ENCODE data around the gene LDLRAD2. TPM values are rescaled to one million over a fixed set of nuclear protein-coding genes. Genes with fewer than 3 reads are reported as not detected.

The LDLRAD2 gene
- total RNA-seq (2022; extraction: Qiagen RNA extraction; ENCODE audit: low read depth), result 0.05 to 0.06 TPM in 2 of 5 replicates, not detected in the others

GRCh38 chr1:21811875-21812305 lies at the start of gene LDLRAD2:
TSS of gene LDLRAD2 (plus strand) at chr1:21812265. CDS start at chr1:21812452, 187 bp downstream.

GRCh38 chr1:21782868-21783678 lies 29.0 kb upstream of the LDLRAD2 start, which contains the start of gene USP48:
TSS of gene USP48 (minus strand) at chr1:21783149. CDS start at chr1:21782957, 192 bp downstream.

Other genes with a start within 250 kb of the LDLRAD2 start
- gene RAP1GAP, start 142.9 kb upstream of the LDLRAD2 start, total RNA-seq (2022; extraction: Qiagen RNA extraction; ENCODE audit: low read depth), result 7.1 to 13.2 TPM (median 12.7 TPM) in 5 replicates
- gene USP48, start 29.1 kb upstream of the LDLRAD2 start, total RNA-seq (2022; extraction: Qiagen RNA extraction; ENCODE audit: low read depth), result 17.3 to 18.9 TPM (median 18.0 TPM) in 5 replicates
- gene HSPG2, start 125.0 kb downstream of the LDLRAD2 start, total RNA-seq (2022; extraction: Qiagen RNA extraction; ENCODE audit: low read depth), result 34.8 to 81.3 TPM (median 65.2 TPM) in 5 replicates
- not detected in 5 replicates for gene CELA3B, start 164.8 kb downstream of the LDLRAD2 start, total RNA-seq (2022; extraction: Qiagen RNA extraction; ENCODE audit: low read depth)
- gene CELA3A, start 189.4 kb downstream of the LDLRAD2 start, total RNA-seq (2022; extraction: Qiagen RNA extraction; ENCODE audit: low read depth), result not detected in 5 replicates
- 135 to 246 TPM (median 152 TPM) in 5 replicates for gene CDC42, start 240.4 kb downstream of the LDLRAD2 start, total RNA-seq (2022; extraction: Qiagen RNA extraction; ENCODE audit: low read depth)

Measured in A549 treated with ZK216348 at 1 μM for 4 hours (cell line).